Activated T-cell treated with anti-CD3 and anti-CD28 coated beads for 1 hour (primary cell): ENCODE data around the gene SMTNL2.
"Not testable (repeated sequence)": the region's sequence is repeated elsewhere in the genome, so short reads cannot be mapped to it uniquely, and the experiment has no call there.

Experiments used
- DNase-seq: peaks from one replicate; pipeline ENCODE4 v3.0.0-alpha.2; 2020; ENCODE audit warnings: low read depth

Gene SMTNL2

DNA sequence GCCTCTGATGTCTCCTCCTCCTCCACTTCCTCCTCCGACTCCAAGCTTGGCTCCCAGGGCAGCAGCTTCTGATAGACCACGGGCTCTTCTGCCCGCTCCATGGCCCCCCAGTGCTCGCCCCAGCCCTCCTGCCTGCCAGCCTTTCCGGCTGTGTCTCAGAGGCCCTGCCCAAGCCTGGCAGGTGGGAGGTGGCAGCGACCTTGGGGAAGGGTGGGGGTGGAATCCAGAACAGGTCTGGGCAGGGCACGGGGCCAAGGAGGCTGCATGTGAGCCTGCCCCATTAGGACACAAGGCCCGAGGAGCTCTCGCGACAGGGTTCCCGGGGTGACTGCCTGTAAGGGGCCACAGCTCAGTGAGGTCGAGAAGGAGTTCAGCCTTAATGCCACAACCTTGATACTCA is 23.9 kb upstream of the SMTNL2 start, which contains the start of gene GGT6:
TSS of gene GGT6 (minus strand) at position 157 of the 400 bp plus-strand sequence. CDS start at position 101, 56 bp downstream.
- no peak for DNase-seq

DNA sequence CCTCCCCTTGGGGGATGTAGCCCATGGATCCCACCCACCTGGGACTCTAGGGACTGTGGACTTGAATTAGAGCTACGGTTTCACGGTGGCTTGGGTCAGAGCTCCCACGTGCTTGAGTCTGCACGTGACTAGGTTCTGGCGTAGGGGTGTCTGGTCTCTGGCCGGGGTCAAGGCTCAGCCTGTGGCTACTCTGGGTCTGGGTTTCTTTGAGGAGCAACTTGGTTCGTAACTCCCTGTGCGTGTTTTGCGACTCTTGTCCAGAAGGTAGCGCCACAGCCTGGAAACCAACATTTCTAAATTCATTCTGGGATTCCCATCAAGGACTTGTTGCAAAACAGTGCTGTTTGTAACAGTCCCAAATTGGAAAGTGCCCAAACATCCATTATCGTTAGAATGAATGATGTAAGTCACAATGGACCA is 23.5 kb upstream of the SMTNL2 start:
- DNase-seq, result no peak

DNA sequence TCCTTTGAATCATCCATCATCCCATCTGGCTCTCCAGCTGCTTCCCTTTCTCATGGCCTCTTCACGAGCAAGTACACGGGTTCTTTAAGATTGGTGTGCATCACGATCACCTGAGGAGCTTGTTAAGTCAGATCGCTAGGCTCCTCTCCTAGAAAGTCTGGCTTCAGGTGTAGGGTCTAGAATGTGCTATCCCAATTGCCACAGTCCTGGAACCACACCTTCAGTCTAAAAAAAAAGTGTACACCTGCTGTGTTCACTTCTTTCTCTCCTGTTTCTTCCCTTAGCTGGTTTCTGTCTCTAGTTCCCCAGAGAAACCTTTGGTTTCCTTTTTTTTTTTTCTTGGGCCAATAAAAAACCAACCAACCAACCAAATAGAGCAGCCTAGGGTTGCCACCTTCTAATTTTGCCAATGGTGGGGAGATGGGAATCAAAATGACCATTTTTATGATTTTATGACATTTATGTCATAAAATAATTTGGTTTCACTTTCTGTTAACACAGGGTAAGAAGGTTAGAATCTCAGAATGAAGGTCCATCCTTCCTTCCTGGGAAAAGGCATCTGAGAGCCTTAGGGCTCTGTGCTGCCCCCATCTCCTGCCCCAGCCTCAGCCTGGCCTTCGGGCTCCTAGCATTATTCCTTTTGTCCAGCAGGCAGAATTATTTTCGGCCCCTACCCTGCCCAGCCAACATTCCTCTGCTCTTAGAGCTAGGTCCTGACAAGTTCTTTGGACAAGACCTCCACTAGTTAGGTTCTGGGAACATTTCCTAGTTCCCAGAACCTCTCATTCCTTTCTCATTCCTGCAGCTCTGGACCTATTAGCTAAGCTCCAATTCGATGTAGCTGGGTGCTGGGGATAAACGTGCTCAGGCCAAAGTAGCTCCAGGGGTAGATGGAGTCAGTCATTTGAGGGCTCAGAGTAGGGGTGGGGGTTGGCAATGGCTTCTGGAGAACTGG is 22.0 kb upstream of the SMTNL2 start:
- no peak for DNase-seq

DNA sequence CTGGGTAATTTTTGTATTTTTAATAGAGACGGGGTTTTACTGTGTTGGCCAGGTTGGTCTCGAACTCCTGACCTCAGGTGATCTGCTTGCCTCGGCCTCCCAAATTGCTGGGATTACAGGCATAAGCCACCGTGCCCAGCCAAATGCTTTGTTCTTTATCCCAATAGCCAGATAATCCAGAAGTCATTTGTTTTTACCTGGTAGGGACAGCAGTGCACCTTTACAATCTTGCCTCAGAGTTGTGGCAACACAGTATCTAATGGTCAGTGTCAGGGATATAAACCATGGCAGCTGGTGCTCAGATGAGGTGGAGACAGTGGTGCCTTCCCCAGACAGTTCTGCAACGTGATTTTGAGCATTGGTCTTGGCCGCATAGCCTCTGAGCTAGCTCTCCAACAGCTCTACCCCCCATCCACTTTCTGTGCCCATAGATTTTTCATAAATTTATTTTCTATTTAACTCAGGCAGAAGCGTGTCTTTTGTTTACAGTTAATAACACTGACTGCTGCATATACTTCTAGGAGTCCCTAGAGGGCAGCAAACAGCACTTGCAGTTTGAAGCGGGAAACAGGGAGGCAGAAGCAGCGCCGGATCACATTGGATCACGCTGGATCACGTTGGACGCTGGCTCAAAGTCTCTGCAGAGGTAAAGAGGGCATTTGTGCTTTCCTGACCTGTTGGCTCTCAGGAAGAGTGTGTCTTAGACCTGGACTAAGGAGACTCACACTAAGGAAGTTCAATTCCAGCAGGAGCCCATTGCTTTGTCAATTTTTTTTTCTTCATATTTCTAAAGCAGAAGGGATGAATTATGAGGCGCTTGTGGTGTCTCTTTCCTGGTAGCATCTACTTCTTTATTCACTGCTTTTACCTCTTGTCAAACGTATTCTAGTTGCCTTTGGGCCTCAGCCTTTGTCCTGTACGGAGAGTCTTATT is 18.9 kb upstream of the SMTNL2 start:
- DNase-seq, result peak; percentile 29

DNA sequence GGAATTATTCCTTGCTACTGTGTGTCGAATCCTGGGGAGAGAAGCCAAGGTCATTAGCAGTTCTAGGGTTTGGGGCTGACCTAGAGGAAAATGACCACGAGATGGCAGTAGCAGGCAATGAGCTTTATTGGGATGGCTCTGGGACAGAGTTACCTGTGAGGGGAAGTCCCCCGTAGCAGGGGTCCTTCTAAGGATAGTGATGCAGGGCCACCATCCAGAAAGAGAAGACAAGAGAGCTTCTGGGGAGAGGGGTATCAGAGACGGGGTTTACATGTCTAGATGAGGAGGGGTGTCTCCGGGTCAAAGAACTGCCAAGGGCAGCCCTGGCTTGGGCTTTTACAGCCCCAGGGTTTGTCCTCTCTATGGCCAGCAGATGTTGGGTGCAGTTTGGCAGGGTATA is 17.5 kb upstream of the SMTNL2 start:
- no peak for DNase-seq

DNA sequence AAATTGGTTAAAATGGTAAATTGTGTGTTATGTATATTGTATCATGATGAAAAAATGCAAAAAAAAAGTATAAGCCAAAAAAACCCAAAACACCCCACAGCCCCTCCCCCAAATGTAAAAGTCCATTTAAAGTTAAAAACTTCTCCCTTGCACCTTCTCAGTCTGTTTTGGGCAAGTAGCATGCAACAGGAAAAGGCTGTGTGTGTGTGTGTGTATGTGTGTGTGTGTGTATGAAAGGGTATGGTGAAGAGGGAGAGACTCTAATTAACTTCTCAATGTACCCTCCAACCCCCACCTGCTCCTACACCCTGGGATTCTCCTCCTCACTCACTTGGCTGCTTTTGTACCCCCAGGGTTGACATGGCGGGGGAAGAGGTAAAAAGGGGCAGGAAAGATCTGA is 14.7 kb upstream of the SMTNL2 start:
- no peak for DNase-seq

DNA sequence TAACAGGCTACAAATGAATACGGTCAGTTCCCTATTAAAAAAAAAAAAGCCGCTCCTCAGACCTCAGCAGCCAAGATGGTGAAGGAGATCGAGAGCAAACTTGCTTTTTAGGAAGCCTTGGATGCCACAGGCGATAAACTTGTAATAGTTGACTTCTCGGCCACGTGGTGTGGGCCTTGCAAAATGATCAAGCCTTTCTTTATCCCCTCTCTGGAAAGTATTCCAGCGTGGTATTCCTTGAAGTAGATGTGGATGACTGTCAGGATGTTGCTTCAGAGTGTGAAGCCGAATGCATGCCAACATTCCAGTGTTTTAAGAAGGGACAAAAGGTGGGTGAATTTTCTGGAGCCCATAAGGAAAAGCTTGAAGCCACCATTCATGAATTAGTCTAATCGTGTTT is 12.2 kb upstream of the SMTNL2 start:
- no peak for DNase-seq

DNA sequence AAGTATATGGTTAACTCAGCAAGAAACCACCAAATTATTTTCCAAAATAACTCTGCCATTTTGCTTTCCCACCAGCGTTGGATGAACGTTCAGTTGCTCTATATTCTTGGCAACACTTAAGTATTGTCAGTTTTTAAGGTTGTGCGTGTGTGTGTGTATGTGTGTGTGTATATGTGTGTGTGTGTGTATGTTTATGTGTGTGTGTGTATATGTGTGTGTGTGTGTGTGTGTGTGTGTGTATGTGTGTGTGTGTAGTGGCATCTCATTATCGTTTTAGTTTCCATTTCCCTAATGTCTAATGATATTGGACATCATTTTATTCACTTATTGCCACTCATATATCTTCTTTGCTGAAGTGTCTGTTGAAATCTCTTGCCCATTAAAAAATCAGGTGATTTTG is 11.2 kb upstream of the SMTNL2 start:
- DNase-seq, result no peak

DNA sequence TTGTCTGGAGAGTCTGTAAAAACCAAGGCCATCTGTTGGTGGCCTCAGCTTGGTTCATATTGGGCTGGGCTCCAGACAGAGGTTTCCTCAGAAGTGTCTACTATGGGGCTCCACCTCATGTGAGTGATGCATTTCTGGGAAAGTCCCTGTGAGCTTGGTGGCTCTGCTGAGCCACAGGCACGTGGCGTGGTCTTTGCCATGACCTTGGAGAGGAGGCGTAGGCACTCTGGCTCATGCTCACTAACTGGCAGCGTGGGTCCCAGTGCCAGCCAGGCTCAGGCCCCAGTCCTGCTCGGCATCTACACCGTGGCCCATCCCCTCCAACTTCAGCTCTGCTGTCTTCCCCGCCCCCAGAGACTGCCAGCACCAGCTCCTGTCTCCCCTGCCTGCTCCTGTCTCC is 10.7 kb upstream of the SMTNL2 start:
- DNase-seq, result no peak

DNA sequence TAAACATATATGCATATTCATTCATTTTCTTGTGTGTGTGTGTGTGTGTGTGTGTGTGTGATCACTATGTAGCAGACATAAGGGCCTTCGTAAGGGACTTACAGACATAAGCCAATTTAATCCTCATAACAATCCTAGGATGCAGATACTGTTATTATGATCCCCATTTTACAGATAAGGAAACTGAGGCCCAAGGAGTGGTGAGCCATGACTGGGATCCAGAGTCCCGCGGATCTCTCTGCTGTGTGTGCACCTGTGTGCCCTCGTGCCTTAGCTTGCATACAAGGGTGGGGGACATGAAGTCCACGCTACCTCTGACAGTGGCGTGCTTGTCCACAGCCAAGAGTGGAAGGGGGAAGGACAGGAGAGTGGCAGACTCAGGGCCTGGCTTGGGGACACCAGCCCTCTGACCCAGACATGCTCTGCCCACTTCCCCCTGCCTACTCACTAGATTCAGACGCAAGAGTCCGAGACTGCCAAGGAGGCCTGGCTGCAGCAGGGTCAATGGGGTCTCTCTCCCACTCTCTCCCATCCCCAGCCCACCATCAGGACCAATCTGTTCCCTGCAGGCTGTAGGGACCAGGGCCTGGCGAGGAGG is 9.8 kb upstream of the SMTNL2 start:
- no peak for DNase-seq

DNA sequence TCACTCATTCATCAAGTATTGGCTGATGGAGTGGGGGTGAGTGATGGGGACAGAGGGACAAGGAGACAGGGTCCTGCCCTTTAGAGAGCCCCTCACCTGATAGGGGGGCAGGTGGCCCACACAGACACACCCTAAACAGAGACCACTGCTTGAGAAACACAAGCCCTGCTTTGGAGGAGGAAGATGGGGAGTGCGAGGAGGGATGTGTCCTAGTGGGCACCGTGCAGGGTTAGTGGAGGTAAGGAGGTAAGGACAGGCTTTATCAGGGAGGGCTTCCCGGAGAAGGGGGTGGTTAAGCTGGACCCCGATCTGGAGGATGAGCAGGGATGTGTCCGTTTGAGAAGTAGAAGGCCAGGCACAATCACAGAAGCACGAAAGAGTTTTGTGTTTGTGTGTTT is 8.2 kb upstream of the SMTNL2 start:
- no peak for DNase-seq

DNA sequence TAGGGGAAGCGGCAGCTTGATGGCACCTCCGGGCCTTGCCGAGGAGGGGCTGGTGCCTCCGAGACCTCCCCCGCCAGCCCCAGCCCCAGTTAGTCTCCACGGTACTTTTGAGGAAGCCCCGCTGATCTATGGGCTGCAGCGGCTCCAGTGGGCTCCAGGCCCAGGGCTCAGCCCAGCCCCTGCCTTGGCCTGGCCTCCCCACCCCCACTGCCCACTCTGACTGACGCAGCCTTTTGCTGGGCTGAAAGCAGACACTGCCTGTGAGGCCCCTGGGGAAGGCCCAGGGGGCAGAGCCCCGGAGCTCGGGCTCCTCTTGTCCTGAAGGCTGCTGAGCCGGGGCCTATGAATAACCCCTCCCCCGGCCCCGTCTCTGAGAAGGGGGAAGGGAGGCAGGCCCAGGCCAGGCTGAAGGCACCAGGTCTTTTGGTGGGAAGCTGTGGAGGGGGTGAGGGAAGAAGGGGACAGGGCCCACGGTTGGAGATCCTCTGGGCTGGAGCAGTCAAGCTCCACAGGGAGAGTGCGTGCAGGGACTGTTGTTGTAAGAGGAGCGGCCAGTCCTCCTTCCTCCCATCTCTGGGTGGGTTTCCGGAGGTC is 7.5 kb upstream of the SMTNL2 start:
- no peak for DNase-seq

DNA sequence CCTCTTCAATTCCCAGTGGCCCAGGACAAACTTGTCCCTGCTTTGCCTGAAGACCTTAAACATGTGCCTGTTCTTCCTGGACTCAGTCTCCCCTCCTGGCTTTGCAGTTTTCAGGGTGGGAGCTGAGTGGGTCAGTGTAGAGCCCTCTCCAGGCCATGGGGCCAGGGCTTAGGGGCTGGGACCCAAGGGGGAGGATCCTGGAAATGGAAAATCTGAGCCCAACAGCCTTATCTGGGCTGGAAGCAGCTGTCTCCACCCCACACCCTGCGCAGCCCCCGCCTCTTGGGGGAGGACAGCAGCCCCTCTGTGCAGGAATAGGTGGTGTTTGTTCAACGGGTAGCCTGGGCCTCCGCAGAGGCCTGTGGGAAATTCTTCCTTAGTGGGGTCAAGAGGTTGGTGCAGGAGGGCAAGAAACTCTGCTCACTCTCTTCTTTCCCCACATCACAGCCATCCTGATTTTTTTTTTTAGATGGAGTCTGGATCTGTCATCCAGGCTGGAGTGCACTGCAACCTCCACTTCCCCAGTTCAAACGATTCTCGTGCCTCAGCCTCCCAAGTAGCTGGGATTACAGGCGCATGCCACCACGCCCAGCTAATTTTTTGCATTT is 6.8 kb upstream of the SMTNL2 start:
- no peak for DNase-seq

DNA sequence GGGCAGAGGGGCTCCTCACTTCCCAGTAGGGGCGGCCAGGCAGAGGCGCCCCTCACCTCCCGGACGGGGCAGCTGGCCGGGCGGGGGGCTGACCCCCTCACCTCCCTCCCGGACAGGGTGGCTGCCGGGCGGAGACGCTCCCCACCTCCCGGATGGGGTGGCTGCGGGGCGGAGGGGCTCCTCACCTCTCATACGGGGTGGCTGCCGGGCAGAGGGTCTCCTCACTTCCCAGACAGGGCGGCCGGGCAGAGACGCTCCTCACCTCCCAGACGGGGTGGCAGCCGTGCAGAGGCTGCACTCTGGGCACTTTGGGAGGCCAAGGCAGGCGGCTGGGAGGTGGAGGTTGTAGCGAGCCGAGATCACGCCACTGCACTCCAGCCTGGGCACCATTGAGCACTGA is 6.0 kb upstream of the SMTNL2 start:
- not testable (repeated sequence) for DNase-seq

DNA sequence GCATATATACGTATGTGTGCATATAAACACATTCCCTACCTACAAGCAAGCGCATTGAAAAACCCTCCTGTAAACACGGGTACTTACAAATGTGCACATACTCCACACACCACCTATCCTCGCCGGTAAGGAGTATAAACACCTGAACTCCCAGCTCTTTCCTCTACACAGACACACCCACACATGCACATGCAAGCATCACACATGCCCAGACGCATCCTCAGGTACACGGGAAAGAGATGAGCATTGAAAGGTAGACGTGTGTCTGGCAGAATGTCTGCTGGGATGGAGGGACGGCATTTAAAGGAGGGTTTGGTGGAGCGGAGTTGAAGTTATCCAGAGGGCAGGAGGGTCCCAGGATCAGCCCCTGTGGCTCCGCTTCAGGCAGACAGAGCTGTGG is 4.7 kb upstream of the SMTNL2 start:
- DNase-seq, result no peak

DNA sequence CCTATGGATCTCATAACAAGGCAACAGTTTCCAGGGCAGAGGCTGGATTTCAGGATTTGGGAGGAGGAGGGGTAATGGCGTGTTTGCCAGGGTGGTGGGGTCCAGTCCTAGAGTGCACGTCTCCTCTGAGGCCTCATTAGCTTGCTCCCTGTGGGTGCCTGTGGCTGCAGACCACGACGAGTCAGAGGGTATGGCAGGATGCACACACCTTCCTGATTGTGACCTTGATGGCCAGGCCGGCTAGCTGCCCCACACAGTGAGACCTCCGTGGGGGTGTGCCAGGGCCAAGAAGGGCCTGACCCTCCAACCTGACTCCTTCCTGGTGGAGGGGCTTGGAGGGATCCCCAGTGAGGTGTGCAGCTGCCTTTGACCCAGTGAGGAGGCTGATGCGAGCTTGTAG is 4.0 kb upstream of the SMTNL2 start:
- no peak for DNase-seq

DNA sequence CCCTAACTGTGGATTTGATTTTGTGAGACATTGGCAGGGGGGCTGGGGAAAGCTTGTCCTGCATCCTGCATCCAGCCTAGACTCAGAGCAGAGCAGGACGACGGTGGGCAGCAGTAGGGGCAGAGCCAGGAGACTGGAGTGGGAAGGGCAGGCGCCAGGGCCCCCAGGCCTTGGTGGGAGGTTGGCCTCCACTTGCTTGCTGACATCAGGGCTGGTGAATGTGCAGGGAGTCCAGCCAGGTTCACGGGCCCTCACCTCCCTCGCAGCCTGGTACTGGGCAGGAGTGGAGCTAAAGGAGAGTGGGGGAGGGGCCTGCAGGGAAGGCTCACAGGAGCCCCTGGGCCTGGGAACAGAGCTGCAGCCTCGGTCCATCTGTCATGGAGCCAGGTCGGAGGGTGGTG is 2.2 kb upstream of the SMTNL2 start:
- no peak for DNase-seq

DNA sequence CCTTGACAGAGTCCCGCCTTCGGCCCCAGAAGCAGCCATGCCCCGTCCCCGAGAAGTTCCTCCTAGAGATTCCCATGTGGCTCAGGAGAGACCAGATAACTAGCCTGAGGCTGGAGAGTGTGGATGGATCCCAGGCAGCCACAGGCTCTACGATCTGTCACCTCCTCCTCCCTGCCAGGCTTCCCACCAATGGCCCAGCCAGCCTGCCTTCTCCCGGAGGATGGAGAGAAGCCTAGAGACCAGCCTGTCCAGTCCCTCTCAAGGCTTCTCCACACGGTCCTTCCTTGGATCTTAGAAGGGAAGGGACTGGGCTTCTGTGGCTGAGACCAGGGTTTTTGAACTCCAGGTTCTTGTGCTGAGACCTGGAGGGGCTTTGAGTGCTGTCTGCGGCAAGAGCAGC is 1.6 kb upstream of the SMTNL2 start:
- no peak for DNase-seq

DNA sequence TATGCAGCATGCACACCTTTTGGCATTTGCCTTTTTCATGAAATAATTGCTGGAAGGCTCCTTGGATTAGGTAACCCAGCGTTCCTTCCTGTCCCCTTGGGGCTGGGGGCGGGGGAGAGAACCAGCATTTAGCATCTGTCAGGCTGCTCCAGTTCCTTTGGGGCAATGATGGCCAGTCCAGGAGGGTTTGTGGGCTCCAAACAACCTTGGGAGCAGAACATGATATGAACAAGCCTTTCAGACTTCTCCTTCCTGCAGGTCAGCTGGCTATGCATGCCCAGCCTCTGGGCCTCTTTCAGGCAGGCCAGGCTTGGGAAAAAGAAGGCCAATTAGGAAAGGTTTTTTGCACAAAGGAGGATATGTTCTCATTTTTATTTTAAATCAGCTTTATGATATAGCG is 1.1 kb upstream of the SMTNL2 start:
- no peak for DNase-seq

DNA sequence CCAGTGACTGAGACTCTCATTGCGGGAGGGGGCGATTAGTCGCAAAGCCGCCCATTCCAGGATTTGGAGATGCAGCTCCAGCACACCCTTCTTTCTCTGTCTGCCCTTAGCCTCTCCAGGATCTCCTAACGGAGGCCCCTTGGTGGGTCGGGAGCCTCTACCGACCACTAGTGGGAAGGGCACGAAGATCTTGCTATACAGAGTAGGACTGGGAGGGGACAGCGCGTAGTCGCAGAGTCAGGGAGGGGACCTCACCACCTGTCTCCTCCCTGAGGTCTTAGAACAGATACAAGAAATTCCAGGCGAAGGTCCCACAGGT is 588 bp upstream of the SMTNL2 start:
- no peak for DNase-seq

DNA sequence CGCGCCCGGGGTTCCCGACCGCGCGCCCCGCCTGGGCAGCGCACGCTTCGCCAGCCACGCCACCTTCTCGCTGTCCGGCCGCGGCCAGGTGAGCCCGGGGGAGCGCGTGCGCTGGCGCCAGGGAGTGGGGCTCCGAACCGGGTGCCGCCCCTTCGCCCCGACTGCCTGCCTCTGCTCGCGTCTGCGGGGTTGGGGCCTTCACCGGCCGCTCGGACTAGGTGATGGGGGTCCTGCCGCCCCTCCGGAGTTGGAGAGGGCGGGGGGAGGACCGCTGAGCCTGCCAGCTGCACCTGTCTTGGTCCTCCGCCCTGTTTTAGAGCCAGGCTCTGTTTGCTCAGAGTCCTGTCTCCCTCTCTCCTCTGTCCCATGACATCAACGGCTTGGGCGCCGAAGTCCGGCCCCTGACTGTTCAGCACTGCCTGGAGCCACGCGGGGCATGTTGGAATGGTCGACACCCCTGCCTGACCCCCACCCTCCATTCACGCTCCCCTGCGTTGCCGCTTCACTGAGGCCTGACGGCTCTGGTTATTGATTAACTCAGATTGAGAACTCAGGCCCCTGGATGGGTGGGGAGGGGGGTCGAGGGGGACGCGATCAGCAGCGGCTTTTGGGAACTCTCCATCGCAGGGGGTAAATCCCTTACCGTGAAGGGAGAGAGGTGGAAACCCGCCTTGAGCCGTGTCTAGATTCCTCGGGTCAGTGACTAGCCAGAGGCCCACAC is 748 bp downstream of the SMTNL2 start:
- DNase-seq, result no peak
